HT1080 (cell line): ENCODE results near the gene FGF11. TPM values are rescaled to one million over a fixed set of nuclear protein-coding genes. Genes with fewer than 3 reads are reported as not detected.
"Not testable (repeated sequence)": the region's sequence is repeated elsewhere in the genome, so short reads cannot be mapped to it uniquely, and the experiment has no call there.

Experiments
- DNase-seq: peaks from one replicate; pipeline ENCODE4 v3.0.0-alpha.2; 2015; ENCODE audit warnings: low read depth
- total RNA-seq: library from RNA; depleted of rRNA; stranded (reverse); fragments of >200 nt; shearing (Covaris generic); gene quantifications from 2 replicates; pipeline ENCODE4 v1.2.3, GENCODE V29; 2014

FGF11 gene
- total RNA-seq, 1 experiment from 2014 or later, result 0.37 TPM

DNA sequence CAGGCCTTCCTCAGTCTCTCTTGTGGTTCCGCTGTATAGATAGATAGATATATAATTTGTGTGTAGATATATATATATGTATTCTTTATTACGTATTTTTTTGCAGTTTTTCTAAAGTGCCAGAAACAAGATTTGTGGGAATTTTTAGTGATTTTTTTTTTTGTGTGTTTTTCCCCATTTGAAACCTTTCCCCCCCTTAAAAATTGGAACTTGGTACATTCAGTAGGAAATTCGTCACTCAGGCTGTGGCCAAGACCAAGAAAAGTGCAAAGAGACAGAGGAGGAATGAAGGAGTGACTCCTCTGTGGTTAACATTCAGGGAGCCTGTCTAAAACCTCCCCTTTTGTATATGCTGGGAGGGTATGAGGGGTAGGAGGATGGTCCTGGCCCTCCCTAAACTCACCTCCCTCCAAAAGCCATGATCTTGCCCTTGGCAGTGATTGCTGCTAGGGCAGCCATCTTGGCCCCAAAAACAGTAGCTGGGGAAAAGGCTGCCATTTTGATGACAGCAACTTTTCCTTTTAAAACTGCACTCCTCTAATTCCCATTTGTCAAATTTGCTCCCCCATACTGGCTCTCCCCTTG, 20.7 kb downstream of the FGF11 start:
- DNase-seq, result no peak

DNA sequence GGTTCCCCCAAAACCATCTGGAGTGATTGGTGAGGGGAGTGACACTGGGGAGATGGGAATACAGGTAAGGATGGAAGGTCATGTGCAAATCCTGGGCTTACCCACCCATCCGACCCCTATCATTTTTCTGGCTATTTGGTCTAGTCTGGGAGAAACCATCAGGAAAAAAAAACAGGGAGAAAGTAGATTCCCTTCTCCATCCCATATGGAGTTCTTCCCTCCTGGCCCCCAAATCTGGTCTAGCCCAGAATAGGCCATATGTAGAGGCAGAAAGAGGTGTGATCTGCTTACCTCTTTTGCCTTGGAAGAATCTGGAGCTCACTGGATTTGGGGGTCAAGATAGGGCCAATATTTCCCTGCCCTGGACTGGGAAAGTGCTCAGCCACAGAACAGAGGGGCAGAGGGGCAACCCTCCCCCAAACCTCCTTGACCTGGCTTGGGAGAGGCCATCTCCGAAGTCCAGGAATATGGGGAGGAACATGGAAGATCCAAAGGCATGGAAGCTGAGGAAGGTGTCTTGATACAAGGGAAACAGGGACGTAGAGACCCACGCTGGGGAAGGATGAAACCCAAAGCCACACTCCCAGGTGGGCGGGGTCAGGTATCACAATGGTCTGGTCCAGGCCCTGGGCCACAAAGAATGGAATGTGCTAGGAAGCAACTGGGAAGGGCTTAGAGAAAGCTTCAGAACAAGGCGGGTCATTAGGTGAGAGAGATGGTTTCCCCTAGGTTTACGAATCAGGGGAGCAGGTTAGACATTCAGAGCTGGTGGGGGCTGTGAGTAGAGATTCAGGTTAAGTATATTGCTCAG, 21.7 kb downstream of the FGF11 start:
- no peak for DNase-seq

DNA sequence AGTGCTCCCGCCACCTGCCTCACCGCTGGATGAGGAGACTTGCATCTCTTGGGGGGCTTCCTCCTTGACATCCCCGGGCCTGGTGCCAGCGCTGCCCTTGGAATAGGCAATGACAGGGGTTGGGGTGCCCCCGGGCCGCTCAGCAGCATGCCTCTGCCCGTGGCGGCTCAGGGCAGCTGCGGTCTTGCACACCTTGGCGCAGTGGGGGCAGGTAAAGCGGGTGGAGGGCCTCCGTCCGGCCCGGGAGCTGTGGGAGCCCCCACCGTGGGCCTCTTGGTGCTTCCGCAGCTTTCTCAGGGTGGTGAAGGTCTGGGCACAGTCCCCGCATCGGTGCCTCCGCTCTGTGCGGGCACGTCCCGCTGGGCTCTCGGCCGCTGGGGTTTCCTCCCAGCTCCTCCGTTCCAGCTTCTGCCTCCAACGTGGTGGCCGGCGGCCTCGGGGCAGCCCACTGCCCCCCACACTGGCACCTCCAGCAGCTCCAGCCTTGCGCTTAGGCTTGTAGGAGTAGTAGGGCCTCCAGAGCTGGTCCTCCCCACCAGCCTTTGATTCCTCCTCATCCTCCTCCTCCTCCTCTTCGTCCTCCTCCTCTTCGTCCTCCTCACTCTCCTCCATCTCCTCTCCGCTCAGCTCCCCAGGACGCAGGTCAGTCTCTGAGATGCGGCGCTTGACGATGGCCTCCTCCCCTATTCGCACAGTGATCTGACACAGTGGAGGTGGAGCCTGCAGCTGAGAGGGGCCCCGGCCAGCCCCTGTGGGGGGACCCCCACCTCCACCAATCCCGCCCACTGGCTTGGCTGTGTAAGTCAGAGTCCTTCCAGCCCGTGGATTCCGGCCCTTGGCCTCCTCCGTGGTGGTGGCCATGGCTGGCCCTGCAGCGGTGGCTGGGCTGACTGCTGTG, 23.4 kb downstream of the FGF11 start:
- no peak for DNase-seq

DNA sequence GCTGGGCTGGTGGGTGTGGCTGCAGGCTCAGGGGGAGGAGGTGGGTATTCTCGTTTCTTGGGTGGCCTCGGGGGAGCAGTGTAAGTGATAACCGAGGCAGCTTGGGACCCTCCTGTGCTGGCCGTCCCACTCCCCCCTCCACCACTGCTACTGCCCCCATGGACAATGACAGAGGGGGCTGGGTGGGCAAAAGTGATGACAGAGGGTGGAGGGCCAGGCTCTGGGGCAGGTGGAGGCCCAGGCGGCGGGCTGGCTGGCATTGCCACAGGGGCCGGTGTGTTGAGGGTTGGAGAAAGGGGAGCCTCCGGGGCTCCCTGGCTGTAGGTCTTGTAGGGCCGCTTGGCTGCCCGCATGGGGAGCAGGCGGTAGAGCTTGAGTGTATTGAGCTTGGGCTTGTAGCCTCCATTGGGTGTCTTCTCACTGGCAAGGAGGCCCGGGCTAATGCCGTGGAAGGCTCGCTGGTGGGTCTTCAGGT, 24.1 kb downstream of the FGF11 start:
- DNase-seq, result no peak

DNA sequence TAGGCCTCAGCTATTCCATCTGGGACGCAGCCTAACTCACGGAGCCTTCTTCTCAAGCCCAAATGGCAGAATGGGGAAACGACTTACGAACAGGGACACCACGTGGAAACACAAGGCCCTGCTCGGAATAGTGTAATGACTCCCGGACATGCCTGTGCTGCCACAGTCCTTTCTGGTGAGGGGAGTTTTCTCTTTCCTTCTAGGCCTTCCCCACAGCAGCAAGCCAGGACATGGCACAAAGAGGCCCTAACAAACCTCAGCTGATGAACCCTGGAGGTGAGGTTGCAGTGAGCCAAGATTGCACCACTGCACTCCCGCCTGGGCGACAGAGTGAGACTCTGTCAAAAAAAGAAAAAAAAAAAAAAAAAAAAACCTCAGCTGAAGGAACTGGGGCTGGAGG, 24.8 kb downstream of the FGF11 start:
- no peak for DNase-seq

DNA sequence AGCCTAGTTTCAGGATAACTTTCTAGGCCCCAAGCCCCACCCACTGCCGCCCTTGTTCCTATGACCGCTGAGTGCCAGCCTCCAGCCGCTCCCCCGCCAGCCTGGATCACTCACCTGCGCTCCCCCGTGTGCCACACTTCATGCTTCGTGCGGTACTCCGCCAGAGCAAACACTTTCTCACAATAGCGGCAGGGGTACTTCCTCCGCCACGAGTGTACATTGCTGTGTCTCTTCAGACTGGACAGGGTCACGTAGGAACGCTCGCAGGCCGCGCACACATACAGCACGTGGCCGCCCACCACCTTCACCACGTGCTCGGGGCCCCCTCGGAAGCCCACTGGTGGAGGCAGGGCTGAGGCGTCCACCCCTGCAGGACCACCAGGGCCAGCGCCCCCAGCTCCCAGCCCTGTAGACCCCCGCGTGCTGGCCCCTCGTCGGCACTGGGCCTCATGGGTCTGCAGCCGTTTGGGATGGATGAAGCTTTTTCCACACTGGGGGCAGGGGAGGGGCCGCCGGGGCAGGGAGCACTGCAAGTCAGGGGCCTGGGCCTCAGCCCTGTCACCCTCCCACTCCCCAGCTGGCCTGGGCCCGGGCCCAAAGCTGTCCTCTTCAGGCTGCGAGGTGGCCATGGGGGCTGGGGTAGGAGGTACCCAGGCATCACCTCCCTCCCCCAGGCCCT, 26.4 kb downstream of the FGF11 start:
- no peak for DNase-seq

DNA sequence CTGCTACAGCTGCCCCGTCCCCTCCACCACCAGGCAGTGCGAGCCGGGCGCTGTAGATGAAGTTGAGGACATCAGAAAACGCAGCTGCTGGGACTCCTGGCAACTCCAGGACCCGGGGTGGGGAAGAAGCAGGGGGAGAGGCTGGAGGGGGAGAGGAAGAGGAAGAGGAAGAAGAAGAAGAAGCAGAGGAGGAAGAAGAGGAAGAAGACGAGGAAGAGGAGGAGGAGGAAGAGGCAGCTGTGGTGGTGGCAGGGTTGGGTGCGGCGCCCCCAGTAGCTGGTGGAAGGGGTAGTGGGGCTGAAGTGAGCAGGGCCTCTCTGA, 27.0 kb downstream of the FGF11 start:
- no peak for DNase-seq

DNA sequence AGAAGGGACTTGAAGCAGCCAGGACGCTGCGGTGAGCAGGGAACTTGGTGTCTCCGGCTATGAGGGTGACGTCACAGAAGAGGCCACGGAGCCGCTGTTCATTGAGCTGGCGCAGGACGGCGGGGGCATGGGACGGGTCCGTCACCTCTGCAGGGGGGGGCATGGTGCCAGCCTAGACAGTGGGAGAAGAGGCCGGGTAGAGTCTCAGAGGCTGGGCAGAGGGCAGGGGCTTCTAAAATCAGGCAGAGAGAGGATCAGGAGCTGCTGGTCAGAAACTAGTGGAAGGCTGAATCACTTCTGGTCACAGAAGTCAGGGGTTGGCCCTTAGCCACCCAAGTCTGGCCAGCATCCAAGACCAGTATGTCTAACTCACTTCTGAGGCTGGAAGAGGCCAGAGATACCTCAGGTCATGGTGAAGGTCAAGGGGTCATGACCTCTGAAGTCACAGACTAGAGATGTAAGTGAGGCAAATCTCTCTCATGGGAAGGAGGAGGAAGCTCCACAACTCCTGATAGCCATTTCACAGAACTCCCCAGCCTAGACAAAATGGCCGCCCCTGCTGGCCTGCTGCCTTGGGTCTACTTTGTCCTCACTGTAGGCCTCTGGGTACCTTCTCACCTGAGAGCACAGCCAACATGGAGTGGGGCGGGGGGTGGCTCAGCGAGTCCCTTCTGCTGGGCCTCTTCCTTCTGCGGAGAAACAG, 27.5 kb downstream of the FGF11 start:
- no peak for DNase-seq

DNA sequence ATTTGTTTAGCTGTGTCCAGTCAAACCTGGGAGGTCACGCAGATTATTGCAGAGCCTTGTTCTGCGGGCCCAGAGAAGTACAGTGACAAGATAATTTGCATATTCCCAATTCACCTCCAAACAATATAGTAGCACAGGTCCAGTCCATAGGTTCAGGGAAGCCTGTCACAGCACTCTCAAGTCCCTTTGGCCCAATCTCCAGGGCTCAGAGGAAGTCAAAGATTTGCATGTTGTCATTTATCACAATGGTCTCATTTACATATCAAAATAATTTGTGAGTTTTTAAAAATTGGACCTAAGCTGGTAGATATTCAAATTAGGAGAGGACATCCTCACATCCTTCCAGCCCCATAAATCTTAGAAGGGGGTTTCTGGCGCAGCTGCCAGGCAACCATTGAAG, 28.2 kb downstream of the FGF11 start:
- no peak for DNase-seq

DNA sequence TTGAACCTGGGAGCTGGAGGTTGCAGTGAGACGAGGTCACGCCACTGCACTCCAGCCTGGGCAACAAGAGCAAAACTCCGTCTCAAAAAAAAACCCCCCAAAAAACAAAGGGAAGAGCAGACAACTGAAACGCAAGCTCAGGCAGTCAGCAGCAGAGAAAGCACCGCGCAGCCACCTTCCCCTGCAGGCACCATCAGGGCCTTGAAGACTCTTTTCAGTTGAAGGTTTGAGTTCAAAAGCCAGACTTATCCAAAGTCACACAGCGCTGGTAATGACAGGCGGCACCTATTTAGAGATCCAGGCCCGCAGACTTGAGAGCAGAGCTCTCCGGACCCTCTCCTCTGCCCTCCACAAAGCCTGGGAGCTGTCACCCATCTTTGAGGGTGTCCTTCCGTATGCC, 29.0 kb downstream of the FGF11 start:
- DNase-seq, result no peak

DNA sequence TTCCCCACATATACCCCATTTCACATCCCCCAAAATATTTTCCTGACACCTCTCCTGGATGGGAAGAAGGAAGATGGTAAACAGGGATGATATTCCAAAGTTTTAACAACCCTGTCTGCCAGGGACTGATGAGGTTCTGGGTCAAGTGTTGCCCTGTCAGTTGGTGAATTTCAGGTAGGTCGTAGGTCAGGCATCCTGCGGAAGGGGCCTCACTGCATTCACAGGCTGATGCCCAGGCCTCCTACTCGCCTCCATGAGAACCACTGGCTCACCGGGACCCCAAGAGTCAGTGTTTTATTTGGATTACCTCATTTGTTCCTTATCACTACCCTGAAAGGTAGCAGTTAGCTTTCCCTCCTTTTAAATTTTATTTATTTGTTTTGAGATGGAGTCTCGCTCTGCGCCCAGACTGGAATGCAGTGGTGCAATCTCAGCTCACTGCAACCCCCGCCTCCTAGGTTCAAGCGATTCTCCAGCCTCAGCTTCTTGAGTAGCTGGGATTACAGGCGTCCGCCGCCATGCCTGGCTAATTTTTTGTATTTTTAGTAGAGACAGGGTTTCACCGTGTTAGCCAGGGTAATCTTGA, 29.6 kb downstream of the FGF11 start:
- no peak for DNase-seq

DNA sequence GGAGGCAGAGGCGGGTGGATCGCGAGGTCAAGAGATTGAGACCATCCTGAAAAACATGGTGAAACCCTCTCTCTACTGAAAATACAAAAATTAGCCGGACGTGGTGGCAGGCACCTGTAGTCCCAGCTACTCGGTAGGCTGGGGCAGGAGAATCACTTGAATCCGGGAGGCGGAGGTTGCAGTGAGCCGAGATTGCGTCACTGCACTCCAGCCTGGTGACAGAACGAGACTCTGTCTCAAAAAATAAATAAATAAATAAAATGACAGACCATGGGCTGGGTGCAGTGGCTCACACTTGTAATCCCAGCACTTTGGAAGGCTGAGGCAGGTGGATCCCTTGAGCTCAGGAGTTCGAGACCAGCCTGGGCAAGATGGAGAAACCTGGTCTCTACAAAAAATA, 30.5 kb downstream of the FGF11 start:
- not testable (repeated sequence) for DNase-seq

DNA sequence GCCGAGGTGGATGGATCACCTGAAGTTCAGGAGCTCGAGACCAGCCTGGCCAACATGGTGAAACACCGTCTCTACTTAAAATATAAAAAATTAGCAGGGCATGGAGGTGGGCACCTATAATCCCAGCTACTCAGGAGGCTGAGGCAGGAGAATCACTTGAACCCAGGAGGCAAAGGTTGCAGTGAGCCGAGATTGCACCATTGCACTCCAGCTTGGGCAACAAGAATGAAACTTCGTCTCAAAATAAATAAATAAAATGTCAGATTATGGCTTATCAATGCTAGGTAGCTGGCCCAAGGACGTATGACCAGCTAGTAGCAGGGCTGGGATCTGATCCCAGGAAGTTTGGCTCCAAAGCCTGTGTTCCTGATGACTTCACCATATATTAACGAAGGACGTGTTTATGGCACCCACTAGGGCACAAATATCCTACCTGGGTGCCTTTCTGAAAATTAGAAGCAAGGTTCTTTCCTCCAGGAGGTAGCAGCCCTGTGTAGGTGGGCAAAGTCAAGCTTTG, 31.2 kb downstream of the FGF11 start:
- DNase-seq, result not testable (repeated sequence)

DNA sequence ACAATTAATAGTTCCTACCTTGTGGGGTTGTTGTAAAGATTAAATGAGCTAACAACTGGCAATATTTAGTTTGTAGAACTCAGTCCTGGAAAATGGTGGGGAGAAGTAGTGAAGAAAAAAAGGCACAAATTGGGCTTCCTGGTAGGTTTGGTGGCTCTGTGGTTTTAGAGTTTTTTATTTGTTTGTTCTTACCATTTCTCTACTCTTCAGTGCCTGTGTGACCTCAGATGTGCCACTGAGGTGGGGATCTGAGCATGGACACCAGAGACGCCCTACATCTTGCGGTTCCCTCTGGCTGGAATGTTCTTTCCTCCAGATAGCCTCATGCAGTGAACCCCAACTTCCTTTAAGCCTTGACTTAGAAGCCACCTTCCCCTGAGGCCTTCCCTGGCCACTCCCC, 32.4 kb downstream of the FGF11 start:
- no peak for DNase-seq

DNA sequence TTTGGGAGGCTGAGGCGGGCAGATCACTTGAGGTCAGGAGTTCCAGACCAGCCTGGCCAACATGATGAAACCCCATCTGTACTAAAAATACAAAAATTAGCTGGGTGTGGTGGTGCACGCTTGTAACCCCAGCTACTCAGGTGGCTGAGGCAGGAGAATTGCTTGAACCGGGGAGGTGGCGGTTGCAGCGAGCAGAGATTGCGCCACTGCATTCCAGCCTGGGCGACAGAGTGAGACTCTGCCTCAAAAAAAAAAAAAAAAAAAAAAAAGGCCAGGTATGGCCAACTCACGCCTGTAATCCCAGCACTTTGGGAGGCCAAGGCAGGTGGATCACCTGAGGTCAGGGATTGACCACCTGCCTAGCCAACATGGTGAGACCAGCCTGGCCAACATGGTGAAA, 35.5 kb downstream of the FGF11 start:
- DNase-seq, result not testable (repeated sequence)

DNA sequence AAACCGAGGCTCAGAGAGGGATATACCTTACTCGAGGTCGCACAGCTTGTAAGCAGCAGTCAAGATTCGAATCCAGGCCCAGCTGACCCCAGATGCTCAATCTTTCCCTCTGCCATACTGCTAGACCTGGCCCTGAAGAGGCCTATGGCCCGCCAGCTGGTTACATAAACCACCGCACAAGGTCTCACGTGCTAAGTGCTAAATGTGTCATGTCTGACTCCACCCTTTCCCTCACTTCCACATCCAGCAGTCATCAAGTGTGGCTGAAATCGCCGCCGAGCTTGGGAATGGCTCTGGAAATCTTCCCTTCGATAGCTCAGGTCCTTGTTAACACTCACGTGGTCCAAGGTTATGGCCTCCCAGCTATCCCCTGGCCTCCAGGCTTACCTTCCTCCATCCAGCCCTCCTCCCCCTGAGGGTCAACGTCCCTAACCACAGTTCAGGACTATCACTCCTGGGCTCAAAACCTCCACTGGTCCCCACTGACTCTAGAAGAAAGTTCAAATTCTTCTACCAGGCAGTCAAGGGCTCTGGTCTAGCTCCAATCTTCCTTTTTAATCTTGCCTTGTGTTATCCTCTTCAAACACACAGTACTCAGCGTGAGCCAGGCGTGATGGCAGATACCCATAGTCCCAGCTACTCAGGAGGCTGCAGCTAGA, 36.6 kb downstream of the FGF11 start:
- DNase-seq, result no peak

DNA sequence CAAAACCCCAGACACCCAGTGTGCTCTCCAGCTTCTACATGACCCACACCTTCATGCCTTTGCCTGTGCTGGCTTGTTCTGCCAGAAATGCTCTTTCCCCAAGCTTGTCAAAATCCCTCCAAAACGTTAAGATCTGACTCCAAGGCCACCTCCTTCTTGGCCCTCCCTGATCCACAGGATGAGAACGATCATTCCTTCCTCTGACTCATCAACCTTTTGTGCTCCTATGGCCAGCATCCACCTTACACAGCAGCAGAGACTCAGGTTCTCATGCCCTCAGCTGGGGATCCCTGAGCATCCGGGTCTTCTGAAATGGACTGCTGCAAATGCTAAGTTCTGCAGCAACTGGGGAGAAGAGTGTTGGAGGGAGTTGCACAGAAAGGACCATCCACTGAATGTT, 37.2 kb downstream of the FGF11 start:
- DNase-seq, result peak; percentile 78

DNA sequence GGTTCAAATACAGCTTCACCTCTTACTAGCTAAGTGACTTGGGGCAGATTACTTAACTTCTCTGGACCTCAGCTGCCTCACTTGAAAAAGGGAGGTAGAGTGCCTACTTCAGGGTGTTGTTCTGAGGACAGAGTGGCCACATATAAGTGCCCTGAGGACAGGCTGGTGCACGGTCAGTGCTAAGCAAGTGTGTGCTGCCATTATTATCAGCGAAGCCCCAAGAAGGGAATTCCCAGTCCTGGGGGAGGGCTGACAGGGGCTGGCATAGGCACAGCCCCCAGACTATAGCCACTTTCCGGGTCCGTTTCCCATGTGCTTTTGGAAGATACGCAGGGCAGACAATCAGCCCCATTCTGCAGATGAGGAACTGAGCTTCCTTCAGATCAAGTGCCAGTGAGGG, 37.6 kb downstream of the FGF11 start:
- DNase-seq, result no peak

DNA sequence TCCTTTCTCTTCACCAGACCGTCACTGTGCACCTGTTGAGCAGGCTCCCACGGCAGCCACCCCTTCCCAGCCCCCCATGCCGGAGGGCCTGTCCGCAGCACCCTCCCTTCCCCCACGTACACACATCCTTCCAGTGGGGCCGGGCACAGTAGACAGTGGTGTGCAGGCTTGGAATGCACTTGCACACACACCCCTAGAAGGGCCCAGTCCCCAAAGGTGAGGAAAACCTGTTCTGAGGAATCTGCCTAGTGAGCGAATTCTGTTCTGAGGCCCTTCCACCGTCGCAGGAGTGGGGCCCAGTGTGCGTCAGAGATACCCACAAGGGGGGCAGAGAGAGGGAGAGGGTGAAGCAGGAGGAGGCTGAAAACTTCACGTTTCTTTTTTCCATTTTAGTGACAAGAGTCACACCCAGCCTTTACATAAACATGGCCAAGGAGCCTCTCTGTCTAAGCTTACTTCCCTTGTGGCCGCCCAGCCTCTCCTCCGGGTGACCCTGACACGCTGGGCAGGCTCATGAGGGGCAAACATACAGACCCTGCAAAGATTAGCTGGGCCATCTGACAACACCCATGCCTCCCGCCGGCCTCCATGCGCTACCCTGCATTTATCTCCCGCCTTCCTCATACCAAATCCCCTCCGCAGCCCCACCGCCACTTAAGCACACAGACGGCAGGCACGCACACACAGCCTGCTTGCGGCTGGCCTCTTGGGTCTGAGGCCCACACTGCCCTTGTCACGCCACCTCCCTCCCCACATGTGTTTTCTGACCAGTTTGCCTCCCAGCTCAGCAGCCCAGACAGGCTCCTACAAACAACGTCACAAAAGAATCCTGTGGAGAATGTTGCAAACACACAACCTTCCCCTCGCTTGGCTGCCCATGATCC, 38.3 kb downstream of the FGF11 start:
- no peak for DNase-seq
